Activated naive CD8-positive, alpha-beta T cell treated with anti-CD3 and anti-CD28 coated beads, Interleukin-2, amount 50 U/mL, for 24 hours (primary cell): ENCODE measurements around the gene ALX4.

Experiments
- ATAC-seq: fragments of 150-1000 bp; cut with Tn5 transposase; one replicate; pipeline ENCODE4 v1.10.0; 2021
- DNase-seq: peaks from one replicate; pipeline ENCODE4 v3.0.0; 2021
- H3K27ac Mint-ChIP-seq: one replicate; pipeline ENCODE4 v1.8.0; 2021; ENCODE audit warnings: mild to moderate bottlenecking, mixed read lengths
- H3K27me3 Mint-ChIP-seq: one replicate; pipeline ENCODE4 v1.8.0; 2021; ENCODE audit warnings: mixed read lengths
- H3K36me3 Mint-ChIP-seq: one replicate; pipeline ENCODE4 v1.8.0; 2021; ENCODE audit warnings: low read depth, mixed read lengths
- H3K4me1 Mint-ChIP-seq: one replicate; pipeline ENCODE4 v1.8.0; 2021; ENCODE audit warnings: mixed read lengths
- H3K4me3 Mint-ChIP-seq: one replicate; pipeline ENCODE4 v1.8.0; 2021; ENCODE audit warnings: mild to moderate bottlenecking, moderate library complexity, mixed read lengths
- H3K9me3 Mint-ChIP-seq: one replicate; pipeline ENCODE4 v1.8.0; 2021; ENCODE audit warnings: mixed read lengths

Gene ALX4

GRCh38 chr11:44221456-44221855 is 88.5 kb downstream of the ALX4 start:
- no peak overlapping the region for H3K27ac Mint-ChIP-seq
- H3K9me3 Mint-ChIP-seq, result no peaks in the 10 kb centered on the region
- no peaks in the 10 kb centered on the region for H3K4me1 Mint-ChIP-seq
- ATAC-seq (no peak), DNase-seq (no peak)
- no peak overlapping the region for H3K4me3 Mint-ChIP-seq
- peaks cover 11% of the 10 kb centered on the region for H3K36me3 Mint-ChIP-seq
- H3K27me3 Mint-ChIP-seq, result no peaks in the 10 kb centered on the region

- Mint-ChIP-seq H3K36me3 (peaks cover 11% of the 10 kb centered on the region), H3K9me3 (no peaks in the 10 kb centered on the region), H3K4me3 (no peak overlapping the region), H3K27ac (no peak overlapping the region), H3K4me1 (no peaks in the 10 kb centered on the region), H3K27me3 (no peaks in the 10 kb centered on the region)
- ATAC-seq (no peak), DNase-seq (no peak)
Observed at GRCh38 chr11:44219830-44220796, 89.8 kb downstream of the ALX4 start.

- Mint-ChIP-seq H3K4me3 (no peak overlapping the region), H3K27ac (no peak overlapping the region), H3K9me3 (no peaks in the 10 kb centered on the region), H3K36me3 (peaks cover 16% of the 10 kb centered on the region), H3K27me3 (no peaks in the 10 kb centered on the region), H3K4me1 (no peaks in the 10 kb centered on the region)
- ATAC-seq (no peak), DNase-seq (no peak)
Observed at GRCh38 chr11:44217432-44217831, 92.5 kb downstream of the ALX4 start.

- H3K4me3 Mint-ChIP-seq, result no peak overlapping the region
- peaks cover 45% of the 10 kb centered on the region for H3K36me3 Mint-ChIP-seq
- H3K4me1 Mint-ChIP-seq, result no peaks in the 10 kb centered on the region
- ATAC-seq, result no peak
- DNase-seq, result no peak
- no peaks in the 10 kb centered on the region for H3K27me3 Mint-ChIP-seq
- H3K27ac Mint-ChIP-seq, result no peak overlapping the region
- peaks cover 21% of the 10 kb centered on the region for H3K9me3 Mint-ChIP-seq
Observed at GRCh38 chr11:44213148-44213547, 96.8 kb downstream of the ALX4 start.

GRCh38 chr11:44212128-44212527 is 97.8 kb downstream of the ALX4 start:
- Mint-ChIP-seq H3K9me3 (peaks cover 21% of the 10 kb centered on the region), H3K36me3 (peaks cover 48% of the 10 kb centered on the region), H3K27ac (no peak overlapping the region)

More at GRCh38 chr11:44212128-44212527, 97.8 kb downstream of the ALX4 start:
- ATAC-seq (no peak), DNase-seq (no peak)
- no peaks in the 10 kb centered on the region for H3K4me1 Mint-ChIP-seq
- no peaks in the 10 kb centered on the region for H3K27me3 Mint-ChIP-seq
- H3K4me3 Mint-ChIP-seq, result no peak overlapping the region
